GM21529 (cell line): Measurements from ENCODE around the gene DDX10.
"Not testable (repeated sequence)": the region's sequence is repeated elsewhere in the genome, so short reads cannot be mapped to it uniquely, and the experiment has no call there.

ENCODE experiments used
- ATAC-seq: cut with Tn5 transposase; IDR thresholded peaks from one replicate; pipeline ENCODE4 v1.9.1; 2021; ENCODE audit not compliant: unreplicated experiment

Gene DDX10

DNA sequence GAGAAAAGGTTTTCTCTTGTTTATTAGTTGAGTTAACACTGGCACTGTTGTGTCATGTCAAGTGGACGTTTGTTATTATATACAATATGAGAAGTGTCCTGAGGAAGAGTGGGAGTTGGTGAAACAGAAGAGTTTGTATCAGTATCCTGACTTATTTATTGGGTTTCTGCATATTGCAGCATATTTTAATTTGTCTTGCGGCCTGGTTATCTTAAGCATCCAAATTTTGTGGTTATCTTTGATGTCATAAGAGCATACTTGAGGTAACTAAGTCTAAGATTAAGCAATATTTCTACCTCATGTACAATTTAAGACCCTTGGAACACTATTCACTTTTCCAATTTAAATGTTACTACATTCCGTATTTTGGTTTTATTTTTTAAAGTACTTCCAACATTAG lies 103.5 kb downstream of the DDX10 start:
- no peak for ATAC-seq

DNA sequence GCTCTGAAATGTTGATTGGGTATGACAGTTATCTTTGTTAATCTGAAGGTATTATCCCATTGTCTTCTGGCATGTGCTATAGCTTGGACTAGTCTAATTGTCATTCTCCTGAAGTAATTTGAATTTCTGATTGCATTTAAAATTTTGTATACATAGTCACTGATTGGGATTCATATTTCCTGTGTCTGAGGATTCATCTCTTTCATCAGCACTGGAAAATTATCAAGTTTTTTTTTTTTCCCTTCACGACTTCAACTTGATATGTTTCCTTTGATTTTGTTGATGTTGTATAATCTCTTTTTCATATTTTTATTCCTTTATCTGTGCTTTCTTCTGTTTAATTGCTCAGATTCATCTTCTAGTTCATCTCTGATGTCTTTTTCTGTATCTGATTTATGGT lies 104.1 kb downstream of the DDX10 start:
- no peak for ATAC-seq

DNA sequence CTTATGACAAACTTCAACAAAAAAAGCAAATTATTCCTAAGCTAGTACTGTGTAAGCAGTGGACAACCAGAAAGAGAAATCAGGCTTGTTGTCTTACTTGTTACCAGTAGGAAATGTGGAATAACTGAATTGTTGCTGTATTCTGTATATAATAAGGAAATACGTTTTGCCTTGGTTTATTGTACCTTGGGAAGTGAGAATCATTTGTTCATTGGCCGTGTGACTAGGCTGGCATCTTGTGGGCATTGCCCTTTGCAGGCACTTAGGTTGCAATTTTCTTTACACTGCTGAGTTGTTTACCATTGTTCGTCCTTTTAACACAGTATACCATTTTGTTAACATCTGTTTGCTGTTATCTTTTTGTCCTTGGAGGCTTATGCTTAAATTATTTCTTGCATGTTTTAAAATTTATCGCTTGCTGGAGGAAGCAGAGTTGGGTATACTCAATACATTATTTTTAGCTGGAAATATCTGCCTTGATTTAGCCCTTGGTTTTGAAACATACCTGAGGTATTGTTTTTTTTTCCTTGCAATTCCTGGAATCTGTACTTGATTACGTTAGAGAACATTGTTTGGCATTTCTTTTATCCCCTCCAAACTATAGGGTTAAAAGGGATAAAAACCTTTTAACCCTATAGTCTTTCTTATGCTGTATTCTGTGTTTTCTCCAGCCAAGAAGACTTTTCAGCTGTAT lies 109.3 kb downstream of the DDX10 start:
- no peak for ATAC-seq

DNA sequence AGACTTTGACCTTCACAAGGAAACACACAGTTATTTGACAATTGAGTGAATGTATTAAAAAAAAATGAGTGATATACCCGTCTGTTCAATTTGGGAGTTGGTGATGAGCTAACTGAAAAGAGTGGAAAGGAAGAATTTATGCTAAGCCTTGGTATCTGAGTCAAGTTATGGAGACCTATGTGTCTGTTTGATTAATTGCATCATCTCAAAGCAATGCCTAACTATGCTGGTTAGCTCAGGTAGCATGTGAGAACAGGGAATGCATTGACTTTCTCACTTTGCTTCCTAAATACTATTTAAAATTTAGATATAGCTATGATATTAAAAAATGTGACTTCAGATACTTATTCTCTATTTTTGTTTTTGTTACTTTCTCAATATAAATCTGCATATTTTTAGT lies 110.5 kb downstream of the DDX10 start:
- ATAC-seq: no peak

DNA sequence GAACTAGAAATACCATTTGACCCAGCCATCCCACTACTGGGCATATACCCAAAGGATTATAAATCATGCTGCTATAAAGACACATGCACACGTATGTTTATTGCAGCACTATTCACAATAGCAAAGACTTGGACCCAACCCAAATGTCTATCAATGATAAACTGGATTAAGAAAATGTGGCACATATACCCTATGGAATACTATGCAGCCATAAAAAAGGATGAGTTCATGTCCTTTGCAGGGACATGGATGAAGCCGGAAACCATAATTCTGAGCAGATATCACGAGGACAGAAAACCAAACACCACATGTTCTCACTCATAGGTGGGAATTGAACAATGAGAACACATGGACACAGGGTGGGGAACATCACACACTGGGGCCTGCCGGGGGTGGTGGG lies 114.3 kb downstream of the DDX10 start:
- ATAC-seq: not testable (repeated sequence)

DNA sequence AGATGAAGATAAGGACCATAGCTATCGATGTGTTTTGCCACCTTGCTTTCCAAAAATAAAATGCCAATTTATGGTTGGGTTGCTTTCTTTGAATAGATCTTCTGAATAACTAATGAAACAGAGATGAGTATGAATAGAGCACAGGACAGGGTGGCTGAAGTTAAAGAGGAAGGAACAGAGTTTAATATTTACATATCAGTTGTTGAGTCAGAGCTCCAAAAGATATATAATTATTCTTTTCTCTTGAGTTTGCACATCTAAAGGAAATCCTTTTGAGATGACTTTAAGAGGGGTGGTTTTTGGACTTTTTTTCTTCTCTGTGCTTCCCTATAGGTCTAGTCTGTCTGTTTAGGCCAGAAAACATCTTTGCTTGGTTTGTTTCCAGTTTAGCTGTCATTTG lies 115.2 kb downstream of the DDX10 start:
- no peak for ATAC-seq

DNA sequence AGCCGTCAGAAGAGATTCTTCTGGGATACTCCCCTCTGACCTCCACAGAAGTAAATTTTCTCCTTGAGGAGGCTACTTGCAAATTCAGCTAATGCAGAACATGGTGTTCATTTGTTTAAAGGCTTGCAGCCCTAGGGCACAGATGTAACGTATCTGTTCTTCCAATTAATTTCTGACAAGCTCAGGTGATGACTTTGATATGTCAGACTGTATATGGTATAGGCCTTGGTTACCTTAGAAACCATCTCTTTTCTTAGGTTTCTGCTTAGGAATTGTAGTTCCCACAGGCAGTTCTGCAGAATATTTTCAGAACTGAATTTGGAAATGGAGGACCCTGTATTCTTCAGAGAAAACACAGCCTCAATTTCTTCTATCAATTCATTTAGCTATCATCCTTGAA lies 117.1 kb downstream of the DDX10 start:
- no peak for ATAC-seq

DNA sequence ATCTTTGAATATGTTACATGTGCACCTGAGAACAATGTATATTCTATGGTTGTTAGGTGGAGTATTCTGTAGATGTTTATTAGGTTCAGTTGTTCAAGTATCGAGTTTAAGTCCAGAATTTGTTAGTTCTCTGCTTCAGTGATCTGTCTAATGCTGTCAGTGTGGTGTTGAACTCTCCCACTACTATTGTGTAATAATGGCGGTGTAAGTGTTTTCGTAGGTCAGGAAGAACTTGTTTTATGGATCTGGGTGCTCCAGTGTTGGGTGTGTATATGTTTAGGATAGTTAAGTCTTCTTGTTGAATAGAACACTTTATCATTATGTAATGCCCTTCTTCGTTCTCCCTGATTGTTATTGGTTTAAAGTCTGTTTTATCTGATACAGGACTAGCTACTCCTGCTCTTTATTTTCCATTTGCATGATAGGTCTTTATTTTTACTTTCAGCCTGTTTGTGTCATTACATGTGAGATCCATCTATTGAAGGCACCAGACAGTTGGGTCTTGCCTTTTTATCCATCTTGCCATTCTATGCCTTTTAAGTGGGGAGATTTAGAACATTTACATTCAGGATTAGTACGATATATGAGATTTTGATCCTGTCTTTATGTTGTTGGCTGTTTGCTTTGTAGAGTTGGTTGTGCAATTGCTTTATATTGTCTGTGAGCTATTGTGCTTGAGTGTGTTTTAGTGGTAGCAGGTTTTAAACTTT lies 121.6 kb downstream of the DDX10 start:
- ATAC-seq: no peak

DNA sequence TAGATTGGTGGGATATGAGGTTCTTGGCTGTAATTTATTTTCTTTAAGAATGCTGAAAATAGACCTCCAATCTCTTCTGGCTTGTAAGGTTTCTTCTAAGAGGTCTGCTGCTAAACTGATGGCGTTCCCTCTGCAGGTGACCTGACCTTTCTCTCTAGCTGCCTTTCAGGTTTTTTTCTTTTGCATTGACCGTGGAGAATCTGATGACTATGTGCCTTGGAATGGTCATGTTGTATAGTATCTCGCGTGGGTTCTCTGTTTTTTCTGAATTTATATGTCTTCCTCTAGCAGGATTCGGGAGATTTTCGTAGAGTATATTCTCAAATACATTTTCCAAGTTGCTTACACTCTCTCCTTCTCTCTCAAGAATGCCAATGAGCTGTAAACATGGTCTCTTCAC lies 122.2 kb downstream of the DDX10 start:
- no peak for ATAC-seq

DNA sequence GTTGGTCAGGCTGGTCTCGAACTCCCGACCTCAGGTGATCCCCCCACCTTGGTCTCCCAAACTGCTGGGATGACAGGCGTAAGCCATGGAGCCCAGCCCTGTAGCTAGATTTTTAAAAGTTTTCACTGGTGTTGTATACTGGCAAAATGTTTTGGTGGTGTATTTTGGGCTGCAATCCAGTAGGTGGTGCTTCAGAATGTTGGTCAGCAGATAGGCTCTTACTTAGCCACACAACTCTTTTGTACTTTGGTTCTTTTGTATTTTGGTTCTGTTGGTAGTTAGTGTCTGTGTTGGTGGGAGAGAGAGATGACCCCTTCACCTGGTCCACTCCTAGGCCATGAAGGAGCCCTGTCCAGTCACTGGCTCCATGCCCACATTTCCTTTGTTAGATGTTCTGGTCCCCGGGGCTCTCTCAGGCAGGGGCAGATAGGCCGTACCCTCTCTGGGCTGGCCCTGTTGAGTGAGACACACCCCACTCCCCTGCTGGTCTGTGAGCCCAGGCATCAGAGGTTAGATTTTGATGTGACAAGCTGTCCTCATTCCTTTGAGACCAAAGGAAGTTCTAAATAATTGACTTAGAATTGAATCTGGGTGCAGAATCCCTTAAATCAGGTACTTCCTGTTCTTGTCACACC lies 123.8 kb downstream of the DDX10 start:
- peak; percentile 55 for ATAC-seq

DNA sequence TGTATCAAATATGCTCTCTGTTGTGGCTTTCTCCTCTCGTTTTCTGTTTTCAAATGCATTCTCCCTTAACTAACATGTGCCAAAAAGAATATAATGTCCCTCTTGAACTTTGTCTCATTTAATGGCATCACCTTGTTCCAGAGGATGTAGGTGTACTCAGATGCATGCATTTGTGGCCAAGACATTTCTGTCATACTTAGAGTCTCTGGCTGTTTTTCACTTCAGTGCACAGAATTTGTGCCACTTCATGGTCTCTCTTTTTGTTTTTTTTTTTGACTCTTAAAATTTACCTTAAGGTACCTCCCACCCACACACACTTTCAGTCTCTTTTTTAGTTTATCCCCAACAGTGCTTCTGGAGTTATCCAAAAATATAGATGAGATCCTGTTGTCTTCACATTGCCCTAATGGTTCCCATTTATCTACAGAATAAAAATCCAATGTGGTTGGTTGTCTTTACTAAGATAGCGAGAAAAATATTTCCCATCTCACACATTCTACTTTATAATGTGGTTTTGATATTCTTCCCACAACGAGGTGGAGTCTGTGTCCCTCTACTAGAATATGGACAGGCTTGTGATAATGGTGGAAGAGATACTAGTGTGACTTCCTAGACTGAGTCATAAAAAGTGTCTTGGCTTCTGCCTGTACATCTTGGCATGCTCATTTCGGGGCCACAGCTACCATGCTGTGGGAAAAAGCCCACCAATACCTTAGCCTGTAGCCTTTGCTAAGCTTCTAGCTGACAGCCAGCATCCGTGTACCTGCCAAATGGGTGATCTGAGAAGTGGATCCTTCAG lies 125.8 kb downstream of the DDX10 start:
- ATAC-seq: peak; percentile 56

DNA sequence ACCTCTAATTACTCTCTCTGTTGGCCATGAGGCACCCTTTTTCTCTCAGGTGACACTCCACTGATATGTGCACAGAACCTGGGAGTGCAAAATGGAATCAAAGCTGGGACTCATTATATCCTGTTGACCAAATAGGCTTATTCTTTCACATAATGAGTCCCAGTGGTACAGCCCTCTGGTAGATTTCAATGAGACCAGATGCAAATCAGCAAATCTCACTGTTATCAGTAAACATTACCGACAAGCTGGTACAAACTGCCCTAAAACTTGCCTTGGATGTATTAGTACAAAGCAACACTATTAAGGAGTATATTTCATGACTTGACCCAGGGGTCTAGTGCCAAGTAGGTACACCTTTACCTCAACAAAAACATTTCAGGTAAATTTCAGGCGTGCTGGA lies 128.3 kb downstream of the DDX10 start:
- no peak for ATAC-seq

DNA sequence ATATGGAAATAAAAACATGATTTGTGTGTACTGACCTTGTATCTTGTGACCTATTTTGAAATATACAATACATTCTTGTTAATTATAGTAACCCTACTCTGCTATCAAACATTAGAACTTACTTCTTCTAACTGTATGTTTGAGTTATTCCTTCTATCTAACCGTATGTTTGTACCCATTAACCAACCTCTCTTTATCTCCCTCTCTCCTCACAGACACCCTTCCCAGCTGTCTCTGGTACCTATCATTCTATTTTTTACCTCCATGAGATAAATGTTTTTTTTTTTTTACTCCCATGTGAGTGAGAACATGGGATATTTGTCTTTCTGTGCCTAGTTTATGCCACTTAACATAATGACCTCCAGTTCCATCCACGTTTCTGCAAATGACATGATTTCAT lies 128.7 kb downstream of the DDX10 start:
- no peak for ATAC-seq

DNA sequence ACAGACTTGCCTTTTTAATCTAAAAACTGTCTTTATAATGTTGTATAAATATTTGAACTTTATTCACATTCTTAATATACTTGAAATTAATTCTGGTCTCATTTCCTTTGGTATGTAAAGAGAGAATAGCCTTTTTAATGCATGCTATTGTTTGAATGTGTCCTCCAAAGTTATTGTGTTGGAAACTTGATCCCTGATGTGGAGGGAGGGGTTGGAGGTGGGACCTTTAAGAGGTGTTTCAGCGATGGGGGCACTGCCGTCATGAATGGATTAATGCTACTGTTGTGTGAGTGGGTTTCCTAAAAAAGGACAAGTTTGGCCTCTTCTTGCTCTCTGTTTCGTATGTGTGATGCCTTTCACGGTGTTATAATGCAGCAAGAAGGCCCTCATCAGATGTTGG lies 131.7 kb downstream of the DDX10 start:
- no peak for ATAC-seq

DNA sequence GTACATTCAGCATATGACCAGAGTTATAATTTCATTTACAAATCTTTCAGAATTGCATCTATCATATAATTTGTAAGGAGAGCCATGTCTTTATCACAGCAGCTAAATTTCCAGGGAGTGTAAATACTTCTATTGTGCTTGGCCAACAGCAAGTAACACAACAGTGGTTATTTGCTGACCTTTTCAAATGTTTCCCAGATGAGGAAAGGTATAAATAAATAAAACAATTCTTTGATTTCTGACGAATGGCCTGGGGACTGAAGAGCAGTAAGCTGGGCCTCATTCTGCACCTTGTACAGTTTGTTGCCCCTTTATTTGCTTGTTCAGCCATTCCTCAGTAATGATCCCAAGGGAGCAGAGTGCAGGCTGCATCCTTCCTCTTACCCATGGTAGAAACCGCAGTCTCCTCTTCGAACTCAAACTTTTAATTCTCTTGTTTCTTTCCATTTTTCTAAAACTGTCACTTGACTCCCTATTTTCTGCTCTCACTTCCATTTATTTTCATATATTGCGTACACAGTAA lies 132.8 kb downstream of the DDX10 start:
- ATAC-seq: no peak

DNA sequence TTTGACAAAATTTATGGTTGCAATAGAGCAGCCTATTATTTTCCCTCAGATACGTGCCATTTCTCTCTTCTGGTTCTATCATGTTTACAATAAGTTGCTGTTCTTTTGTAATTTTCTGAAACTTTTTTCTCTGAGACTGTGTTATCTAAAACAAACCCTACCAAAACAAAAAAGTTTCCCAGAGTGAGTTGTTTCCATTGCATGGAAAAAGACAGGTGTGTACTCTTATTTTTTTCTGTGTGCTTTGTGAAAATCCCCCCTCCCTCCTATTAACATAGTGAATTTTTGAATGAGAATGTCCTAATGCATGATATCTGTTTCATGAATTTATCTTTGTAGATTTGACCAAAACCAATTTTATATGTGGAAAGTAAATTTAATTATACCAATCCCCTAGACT lies 137.6 kb downstream of the DDX10 start:
- no peak for ATAC-seq

DNA sequence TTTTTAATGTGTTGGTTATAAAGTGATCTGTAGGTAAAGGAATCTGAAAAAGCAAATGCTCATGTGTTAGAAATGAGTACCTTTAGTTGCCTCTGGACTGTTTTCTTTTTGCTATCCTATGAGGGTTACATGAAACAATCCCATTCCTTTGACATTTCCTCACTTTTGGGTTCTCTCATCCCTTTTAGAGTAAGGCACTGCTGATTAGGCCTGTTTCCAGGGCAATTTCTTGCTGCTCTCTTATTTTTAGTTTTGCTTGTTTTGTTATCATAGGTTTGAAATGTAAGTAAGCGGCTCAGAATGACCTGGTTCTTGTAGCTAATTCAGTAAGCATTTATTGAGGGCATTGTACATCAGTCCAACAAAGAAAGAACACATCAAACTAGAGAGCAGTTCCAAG lies 138.9 kb downstream of the DDX10 start:
- no peak for ATAC-seq

DNA sequence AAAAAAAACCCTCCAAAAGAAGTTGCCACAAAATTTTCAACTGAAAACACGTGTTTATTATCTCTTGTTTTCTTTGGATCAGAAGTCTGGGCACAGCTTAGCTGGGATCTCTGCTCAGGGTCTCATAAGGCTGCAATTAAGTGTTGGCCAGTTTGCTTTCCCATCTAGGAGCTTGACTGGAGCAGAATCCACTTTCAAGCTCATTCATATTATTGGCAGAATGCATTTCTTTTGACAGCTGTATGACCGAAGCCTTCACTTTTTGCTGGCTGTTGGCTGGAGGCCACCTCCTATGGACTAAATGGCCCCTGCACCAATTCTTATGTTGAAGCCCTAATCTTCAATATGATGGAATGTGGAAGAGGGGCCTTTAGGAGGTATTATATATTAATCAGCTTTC lies 139.6 kb downstream of the DDX10 start:
- ATAC-seq: no peak

DNA sequence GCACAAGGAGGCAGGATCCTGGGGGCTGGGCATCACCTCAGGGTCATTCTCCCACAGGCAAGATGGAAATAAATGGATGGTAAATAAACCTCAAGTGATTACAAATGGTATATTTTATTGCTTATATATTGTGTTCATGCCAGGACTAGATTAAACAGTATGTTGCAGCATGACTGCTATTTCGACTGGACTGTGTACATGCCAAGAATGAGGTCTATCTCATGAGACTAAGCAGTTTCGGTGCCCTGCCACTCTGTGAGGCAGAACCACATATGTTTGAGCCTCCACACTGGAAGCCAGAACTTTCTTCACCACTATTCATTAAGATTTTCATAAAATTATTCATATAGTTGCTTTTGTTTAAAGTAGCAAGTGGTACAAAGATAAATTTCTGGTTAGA lies 140.2 kb downstream of the DDX10 start:
- ATAC-seq: no peak

DNA sequence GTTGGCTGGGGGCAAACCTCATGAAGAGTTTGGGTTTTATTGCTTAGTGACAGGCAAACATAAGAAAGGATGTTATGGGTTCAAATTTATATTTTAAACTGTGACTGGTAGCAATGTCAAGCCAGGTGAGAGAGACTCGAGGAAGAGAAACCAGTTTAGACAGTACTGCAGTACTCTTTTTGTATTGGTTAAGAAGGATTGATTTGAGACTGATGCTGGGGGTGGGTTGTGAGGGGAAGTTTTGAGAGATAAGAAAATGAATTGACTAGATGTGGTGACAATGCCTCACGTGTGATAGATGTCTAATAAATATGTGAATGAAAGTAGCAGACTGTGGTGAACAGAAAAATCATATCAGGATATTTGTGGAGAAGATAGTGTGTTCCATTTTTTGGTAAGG lies 142.4 kb downstream of the DDX10 start:
- no peak for ATAC-seq

DNA sequence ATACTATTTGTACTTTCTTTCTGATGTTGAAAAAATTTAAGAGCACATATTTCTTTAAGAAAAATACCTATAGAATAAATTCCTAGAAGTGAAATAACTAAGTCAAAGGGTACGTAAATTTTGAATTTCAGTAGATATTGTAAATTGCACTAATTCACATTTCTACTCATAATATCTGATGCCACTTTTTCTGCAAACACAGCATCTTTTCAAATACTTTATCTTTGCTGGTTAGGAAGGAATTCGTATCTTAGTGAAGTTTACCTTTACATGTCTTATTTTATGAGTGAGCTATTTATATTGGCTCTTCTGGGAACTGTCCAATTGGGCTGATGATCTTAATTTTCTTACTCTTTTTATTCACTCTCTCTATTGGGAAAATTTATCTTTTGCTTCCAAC lies 148.2 kb downstream of the DDX10 start:
- no peak for ATAC-seq
